ENCODE data around the gene LSM14B.

DNA sequence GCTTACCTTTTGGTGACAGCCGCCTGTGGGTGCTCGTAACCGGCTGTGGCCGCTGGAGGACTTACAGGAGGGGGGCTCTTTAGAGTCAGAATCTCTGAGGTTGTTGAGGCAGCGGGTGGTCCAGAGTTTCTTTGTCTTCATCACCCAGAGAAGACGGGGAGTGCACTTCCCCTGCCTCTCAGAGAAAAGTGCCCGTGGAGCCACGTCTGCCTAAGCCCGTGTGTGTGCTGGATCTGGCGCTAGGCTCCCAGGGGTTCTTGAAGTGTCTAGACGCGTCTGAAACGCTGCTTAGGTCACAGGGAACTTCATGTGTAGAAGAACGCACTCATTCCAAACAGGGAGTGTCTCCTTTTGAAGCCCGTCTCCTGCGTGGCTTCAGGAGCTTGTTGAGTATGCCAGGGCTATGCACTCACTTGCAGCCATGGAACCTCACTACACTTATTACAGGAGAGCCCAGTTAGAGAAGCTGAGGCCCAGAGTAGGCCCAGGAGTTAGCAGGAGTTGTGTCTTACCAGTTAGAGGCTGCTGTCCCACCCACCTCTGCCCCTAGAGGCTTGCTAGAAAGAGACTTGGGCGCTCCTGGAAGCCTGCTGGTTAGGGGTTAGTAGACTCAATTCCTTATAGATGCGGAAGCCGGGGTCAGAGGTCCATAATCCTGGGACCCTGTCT lies 1.3 kb downstream of the LSM14B start:
- TF ChIP-seq, protein P1, sequence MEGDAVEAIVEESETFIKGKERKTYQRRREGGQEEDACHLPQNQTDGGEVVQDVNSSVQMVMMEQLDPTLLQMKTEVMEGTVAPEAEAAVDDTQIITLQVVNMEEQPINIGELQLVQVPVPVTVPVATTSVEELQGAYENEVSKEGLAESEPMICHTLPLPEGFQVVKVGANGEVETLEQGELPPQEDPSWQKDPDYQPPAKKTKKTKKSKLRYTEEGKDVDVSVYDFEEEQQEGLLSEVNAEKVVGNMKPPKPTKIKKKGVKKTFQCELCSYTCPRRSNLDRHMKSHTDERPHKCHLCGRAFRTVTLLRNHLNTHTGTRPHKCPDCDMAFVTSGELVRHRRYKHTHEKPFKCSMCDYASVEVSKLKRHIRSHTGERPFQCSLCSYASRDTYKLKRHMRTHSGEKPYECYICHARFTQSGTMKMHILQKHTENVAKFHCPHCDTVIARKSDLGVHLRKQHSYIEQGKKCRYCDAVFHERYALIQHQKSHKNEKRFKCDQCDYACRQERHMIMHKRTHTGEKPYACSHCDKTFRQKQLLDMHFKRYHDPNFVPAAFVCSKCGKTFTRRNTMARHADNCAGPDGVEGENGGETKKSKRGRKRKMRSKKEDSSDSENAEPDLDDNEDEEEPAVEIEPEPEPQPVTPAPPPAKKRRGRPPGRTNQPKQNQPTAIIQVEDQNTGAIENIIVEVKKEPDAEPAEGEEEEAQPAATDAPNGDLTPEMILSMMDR (IDR thresholded peaks at IDR 0.05), result no peak
- TF ChIP-seq POLR2A (IDR thresholded peaks at IDR 0.05), result no peak

Measured in right lobe of liver (tissue), 4 donors.